ENCODE measurements around the gene CUL7. TPM values are rescaled to one million over a fixed set of nuclear protein-coding genes. Genes with fewer than 3 reads are reported as not detected.

CUL7 gene
- total and polyA plus RNA-seq, 2 of the 8 experiments (the other 6 are each of a cell fraction or from before 2014, with no cell fraction given): 10.8 to 15.0 TPM

- WGBS, 2 experiments (ENCODE audit: extremely low coverage in 1 of 2, insufficient coverage in 1 of 2, insufficient read length in 1 of 2, insufficient replicate concordance in 2 of 2, low coverage in 1 of 2, low lambda C conversion rate in 2 of 2, missing lambda C conversion rate in 1 of 2): 85% methylated on average over 2 of the region's 2 CpGs; no CpG with 5 or more reads in 1 of the 2 experiments
- no peak overlapping the region for H3K14ac ChIP-seq (ENCODE audit: insufficient read length)
- H3K27me3 ChIP-seq (replicated peaks in 1 of 4; ENCODE audit: control insufficient read depth in 3 of 4, extremely low read depth in 1 of 4, insufficient read depth in 3 of 4, low read length in 3 of 4): no peaks in the 10 kb centered on the region
- no peak overlapping the region for H2BK120ac ChIP-seq (replicated peaks; ENCODE audit: low read depth, low read length)
- H3K79me2 ChIP-seq (ENCODE audit: control insufficient read depth in 1 of 2, insufficient read depth in 2 of 2, low read length in 2 of 2): peaks cover 0 to 28% of the 10 kb centered on the region in 2 experiments; a peak in 3 of 4 replicates
- H4K20me1 ChIP-seq (replicated peaks in 1 of 2; ENCODE audit: control insufficient read depth in 1 of 2, insufficient read depth in 2 of 2, low read length in 2 of 2): peaks cover 0 to 3% of the 10 kb centered on the region in 2 experiments
- H3K9ac ChIP-seq (replicated peaks in 1 of 4; ENCODE audit: extremely low read depth in 1 of 4, low read depth in 3 of 4, low read length in 3 of 4): no peak overlapping the region
- no peak overlapping the region for H3K18ac ChIP-seq (ENCODE audit: extremely low read depth, low read length)
- H2BK5ac ChIP-seq (ENCODE audit: low read depth, low read length): no peak overlapping the region
- no peak overlapping the region for H3K23ac ChIP-seq (ENCODE audit: insufficient read length)
- H3K56ac ChIP-seq (replicated peaks; ENCODE audit: insufficient read length, low read depth, low read length): no peak overlapping the region
- H2BK15ac ChIP-seq (ENCODE audit: low read length): no peak overlapping the region
- H3K36me3 ChIP-seq (ENCODE audit: control insufficient read depth in 2 of 4, insufficient read depth in 4 of 4, low read length in 3 of 4): peaks cover 35 to 62% (median 48%) of the 10 kb centered on the region in 4 experiments
- H3K9me3 ChIP-seq (ENCODE audit: insufficient read depth in 2 of 2, low read depth in 1 of 2, low read length in 1 of 2): no peaks in the 10 kb centered on the region
- POLR2A ChIA-PET (ENCODE audit: partially characterized antibody): interaction anchor here (1.1 to 27.9 kb wide), 5 partner anchors 9 to 64 kb away, joined by 3 to 584 read pairs (median 13); partner anchors contain the start of genes CUL7, KLC4, KLHDC3 and MEA1
- peaks cover 0 to 5% (median 1%) of the 10 kb centered on the region in 4 experiments; a peak in 3 of 7 replicates for H3K4me1 ChIP-seq (replicated peaks in 1 of 4; ENCODE audit: control insufficient read depth in 3 of 4, insufficient read depth in 4 of 4, low read length in 3 of 4)
- H2BK20ac ChIP-seq (ENCODE audit: low read length): no peak overlapping the region
- no peak for TF ChIP-seq TEAD4 (IDR thresholded peaks at IDR 0.05; ENCODE audit: low read depth, low read length)
- no peak for TF ChIP-seq EP300 (IDR thresholded peaks at IDR 0.05; ENCODE audit: borderline replicate concordance in 1 of 2, low read depth in 2 of 2, low read length in 2 of 2)
- no peak for TF ChIP-seq RFX5 (IDR thresholded peaks at IDR 0.05; ENCODE audit: borderline replicate concordance, low read depth, low read length)
- no peak for TF ChIP-seq BCL11A (IDR thresholded peaks at IDR 0.05; ENCODE audit: low read depth in 2 of 2, low read length in 2 of 2)
- TF ChIP-seq EZH2 (IDR thresholded peaks at IDR 0.05; ENCODE audit: low read depth, low read length, severe bottlenecking): no peak
- TF ChIP-seq CHD1 (IDR thresholded peaks at IDR 0.05; ENCODE audit: low read depth, low read length): no peak
- no peak overlapping the region for H2BK12ac ChIP-seq (ENCODE audit: low read depth, low read length)
- CTCF ChIA-PET (ENCODE audit: partially characterized antibody): interaction anchor here (0.6 to 5.6 kb wide), 6 partner anchors 16 to 148 kb away, joined by 3 to 33 read pairs (median 4); no protein-coding TSS in a partner anchor
- no peak overlapping the region for H3K4ac ChIP-seq (replicated peaks; ENCODE audit: insufficient read length, low read depth, low read length)
- H2AK5ac ChIP-seq (ENCODE audit: low read depth, low read length): no peak overlapping the region
- no peak overlapping the region for H3K4me2 ChIP-seq (ENCODE audit: insufficient read depth in 1 of 2, low read depth in 2 of 2, low read length in 2 of 2)
- FAIRE-seq: no peak
- no peak for DNase-seq (ENCODE audit: low read depth in 1 of 2, low spot score in 2 of 2)
- H3K79me1 ChIP-seq (ENCODE audit: low read depth, low read length): peaks cover 9% of the 10 kb centered on the region; the same call in 1 of the 2 replicates
- H3K27ac ChIP-seq (ENCODE audit: low read depth, low read length): no peak overlapping the region
- no peak overlapping the region for H3K4me3 ChIP-seq (ENCODE audit: extremely low read depth in 1 of 4, insufficient read depth in 2 of 4, low read depth in 3 of 4, low read length in 4 of 4)
- no peak overlapping the region for H4K8ac ChIP-seq (ENCODE audit: extremely low read depth, insufficient read depth, low read length)
- H4K5ac ChIP-seq (ENCODE audit: insufficient read length, low read depth, low read length): no peak overlapping the region
- no peak overlapping the region for H4K91ac ChIP-seq (replicated peaks; ENCODE audit: insufficient read length, low read length)
- no peak overlapping the region for H2AFZ ChIP-seq (ENCODE audit: low read length)
- peaks cover 6% of the 10 kb centered on the region for H3K23me2 ChIP-seq (ENCODE audit: low read depth, low read length)
These were observed 29.2 kb downstream of the CUL7 start for GRCh38 chr6:43024436-43024835.
